Embryonic facial prominence (tissue), 1 donor: ENCODE results near the gene NCR1.
"Not testable (repeated sequence)": the region's sequence is repeated elsewhere in the genome, so short reads cannot be mapped to it uniquely, and the experiment has no call there.

Source experiments
- DNase-seq: peaks from one replicate; pipeline ENCODE4 v3.0.0-alpha.2; 2016; ENCODE audit errors: extremely low spot score

The NCR1 gene

GRCh38 chr19:54905803-54906511 lies at the start of gene NCR1:
Gene NCR1, plus strand, starts transcription at chr19:54906148. Its CDS starts 40 bp downstream, at chr19:54906188.
- no peak for DNase-seq

- not testable (repeated sequence) for DNase-seq
Observed at GRCh38 chr19:54858476-54858875, 47.5 kb upstream of the NCR1 start.

- not testable (repeated sequence) for DNase-seq
Observed at GRCh38 chr19:54859421-54859820, 46.5 kb upstream of the NCR1 start.

- DNase-seq, result not testable (repeated sequence)
Observed at GRCh38 chr19:54863459-54863858, 42.5 kb upstream of the NCR1 start.

- no peak for DNase-seq
Observed at GRCh38 chr19:54871696-54872095, 34.3 kb upstream of the NCR1 start.

- DNase-seq, result no peak
Observed at GRCh38 chr19:54873990-54874389, 32.0 kb upstream of the NCR1 start, which contains the start of gene FCAR. Gene FCAR, plus strand, starts transcription at chr19:54874235. Its CDS starts 55 bp downstream, at chr19:54874290.

- DNase-seq, result no peak
Observed at GRCh38 chr19:54875506-54875905, 30.4 kb upstream of the NCR1 start.

- no peak for DNase-seq
Observed at GRCh38 chr19:54877471-54877870, 28.5 kb upstream of the NCR1 start.

GRCh38 chr19:54881884-54882283 lies 24.1 kb upstream of the NCR1 start:
- DNase-seq, result no peak

GRCh38 chr19:54882758-54883157 lies 23.2 kb upstream of the NCR1 start:
- no peak for DNase-seq

GRCh38 chr19:54883228-54883627 lies 22.7 kb upstream of the NCR1 start:
- no peak for DNase-seq

- no peak for DNase-seq
Observed at GRCh38 chr19:54888239-54888638, 17.7 kb upstream of the NCR1 start.

- no peak for DNase-seq
Observed at GRCh38 chr19:54889566-54889965, 16.4 kb upstream of the NCR1 start.

GRCh38 chr19:54893406-54893805 lies 12.5 kb upstream of the NCR1 start:
- DNase-seq, result no peak

- DNase-seq, result not testable (repeated sequence)
Observed at GRCh38 chr19:54894106-54894505, 11.8 kb upstream of the NCR1 start.

GRCh38 chr19:54896036-54896435 lies 9.9 kb upstream of the NCR1 start:
- DNase-seq, result no peak

- not testable (repeated sequence) for DNase-seq
Observed at GRCh38 chr19:54898685-54899084, 7.3 kb upstream of the NCR1 start.

- not testable (repeated sequence) for DNase-seq
Observed at GRCh38 chr19:54899646-54900045, 6.3 kb upstream of the NCR1 start.

- not testable (repeated sequence) for DNase-seq
Observed at GRCh38 chr19:54901153-54901552, 4.8 kb upstream of the NCR1 start.

- no peak for DNase-seq
Observed at GRCh38 chr19:54902061-54902460, 3.9 kb upstream of the NCR1 start.

- DNase-seq, result no peak
Observed at GRCh38 chr19:54903303-54903702, 2.6 kb upstream of the NCR1 start.

GRCh38 chr19:54904261-54904660 lies 1.7 kb upstream of the NCR1 start:
- DNase-seq, result not testable (repeated sequence)

GRCh38 chr19:54905421-54905802 lies 536 bp upstream of the NCR1 start:
- no peak for DNase-seq

- no peak for DNase-seq
Observed at GRCh38 chr19:54906819-54907218, 871 bp downstream of the NCR1 start.
